Naive thymus-derived CD4-positive, alpha-beta T cell (primary cell): ENCODE data around the gene DNMT1. TPM values are rescaled to one million over a fixed set of nuclear protein-coding genes. Genes with fewer than 3 reads are reported as not detected.

ENCODE experiments used
- ATAC-seq: fragments of 150-1000 bp; cut with Tn5 transposase; 2 replicates; pipeline ENCODE4 v1.10.0; 2021; ENCODE audit warnings: mild to moderate bottlenecking, moderate library complexity
- CTCF ChIA-PET: fragments of 350-600 bp; sonication (Branson Sonifier 250); formaldehyde crosslinking; loops from one replicate; lab custom pipeline; 2021; ENCODE audit warnings: antibody characterized with exemption; lab: Charles Lee
- POLR2A ChIA-PET: fragments of 350-600 bp; sonication (Branson Sonifier 250); formaldehyde crosslinking; loops from one replicate; lab custom pipeline; 2021; ENCODE audit warnings: antibody characterized with exemption, inconsistent platforms; lab: Charles Lee
- DNase-seq, 9 donors: peaks; one replicate each; pipeline versions ENCODE4 v3.0.0 to v3.0.0-alpha.2; 2020 to 2022; ENCODE audit warnings: mixed read lengths in 1 of 9
- H3K27ac ChIP-seq: one replicate; pipeline ENCODE4 v1.7.0; 2013; ENCODE audit warnings: mild to moderate bottlenecking, low read depth, low read length, moderate library complexity
- H3K27me3 ChIP-seq, 2 donors: one replicate each; pipeline ENCODE4 v1.7.0; 2013; ENCODE audit warnings: low read length in 2 of 2, mild to moderate bottlenecking in 2 of 2, moderate library complexity in 2 of 2; ENCODE audit not compliant: control insufficient read depth in 2 of 2, insufficient read depth in 2 of 2
- H3K36me3 ChIP-seq, 3 experiments: 1 replicate in 2 of 3; 2 replicates in 1 of 3; pipeline ENCODE4 v1.7.0; 2013; ENCODE audit warnings: low read length in 3 of 3, mild to moderate bottlenecking in 3 of 3, moderate library complexity in 1 of 3; ENCODE audit not compliant: insufficient read depth in 3 of 3, control insufficient read depth in 2 of 3
- H3K4me1 ChIP-seq, 2 donors: one replicate each; pipeline ENCODE4 v1.7.0; 2013; ENCODE audit warnings: low read length in 2 of 2, mild to moderate bottlenecking in 2 of 2, moderate library complexity in 1 of 2; ENCODE audit not compliant: control insufficient read depth in 2 of 2, insufficient read depth in 2 of 2
- H3K4me3 ChIP-seq: 2 replicates; pipeline ENCODE4 v1.7.0; 2013; ENCODE audit warnings: mild to moderate bottlenecking, low read length
- H3K9me3 ChIP-seq, 3 experiments: 1 replicate in 2 of 3; 2 replicates in 1 of 3; pipeline ENCODE4 v1.7.0; 2013; ENCODE audit warnings: low read length in 3 of 3; ENCODE audit not compliant: control insufficient read depth in 2 of 3
- H3K27ac Mint-ChIP-seq, 9 donors: one replicate each; pipeline ENCODE4 v1.8.0; 2020 to 2022; ENCODE audit warnings: mixed read lengths in 9 of 9, mild to moderate bottlenecking in 8 of 9, moderate library complexity in 5 of 9, inconsistent platforms in 2 of 9
- H3K27me3 Mint-ChIP-seq, 5 donors: one replicate each; pipeline ENCODE4 v1.8.0; 2021 to 2022; ENCODE audit warnings: mixed read lengths in 5 of 5, mild to moderate bottlenecking in 1 of 5
- H3K36me3 Mint-ChIP-seq, 5 donors: one replicate each; pipeline ENCODE4 v1.8.0; 2020 to 2022; ENCODE audit warnings: mixed read lengths in 5 of 5, mild to moderate bottlenecking in 3 of 5, inconsistent platforms in 1 of 5
- H3K4me1 Mint-ChIP-seq, 7 donors: one replicate each; pipeline ENCODE4 v1.8.0; 2020 to 2022; ENCODE audit warnings: mixed read lengths in 7 of 7, mild to moderate bottlenecking in 3 of 7, inconsistent platforms in 1 of 7
- H3K4me3 Mint-ChIP-seq, 10 donors: one replicate each; pipeline ENCODE4 v1.8.0; 2020 to 2022; ENCODE audit warnings: mild to moderate bottlenecking in 10 of 10, mixed read lengths in 10 of 10, moderate library complexity in 6 of 10, inconsistent platforms in 2 of 10
- H3K9me3 Mint-ChIP-seq, 11 donors: one replicate each; pipeline ENCODE4 v1.8.0; 2020 to 2022; ENCODE audit warnings: mixed read lengths in 11 of 11, mild to moderate bottlenecking in 4 of 11, inconsistent platforms in 1 of 11, moderate library complexity in 1 of 11
- intact Hi-C, 2 donors: fragments of 100-400 bp; cut with micrococcal nuclease; formaldehyde crosslinking; loops; one replicate each; pipeline ENCODE4 v1.15.1; 2023
- polyA plus RNA-seq, 2 donors: library from polyadenylated mRNA; unstranded; fragments of 300-500 nt; fragmentation: Illumina TruSeq; gene quantifications; one replicate each; pipeline ENCODE4 v1.2.3, GENCODE V29; 2021
- total RNA-seq, 6 experiments: library from RNA in 5 of 6; stranded (reverse) in 5 of 6; gene quantifications; 1 replicate in 5 of 6; 2 replicates in 1 of 6; pipeline ENCODE4 v1.2.3 and lab custom pipeline; 2021 to 2026

DNMT1 gene
- total and polyA plus RNA-seq, 7 experiments from 2014 or later = 113 to 334 (median 187) TPM

- H3K4me3 ChIP-seq = peak overlapping the region; percentile 16
- peak overlapping the region; percentile 43 to 94 (median 84) for H3K4me3 Mint-ChIP-seq
- H3K27ac Mint-ChIP-seq = peak overlapping the region; percentile 96 to 100 (median 99)
- no peaks in the 10 kb centered on the region for H3K27me3 ChIP-seq
- POLR2A ChIA-PET = interaction anchor here (0.7 to 3.4 kb wide), 12 partner anchors 9 to 94 kb away, joined by 3 to 34 read pairs (median 5); partner anchors contain the start of genes EIF3G and PPAN
- no peak for DNase-seq
- peaks cover 20 to 80% (median 33%) of the 10 kb centered on the region in 3 experiments for H3K36me3 ChIP-seq
- no peak for ATAC-seq
- peak overlapping the region; percentile 82 for H3K27ac ChIP-seq
- H3K27me3 Mint-ChIP-seq = no peaks in the 10 kb centered on the region
- peaks cover 41 to 49% of the 10 kb centered on the region in 2 donors for H3K4me1 ChIP-seq
- peaks cover 11 to 60% (median 26%) of the 10 kb centered on the region in 5 donors for H3K36me3 Mint-ChIP-seq
- CTCF ChIA-PET = interaction anchor here (1.5 to 2.9 kb wide), 7 partner anchors 9 to 210 kb away, joined by 5 to 18 read pairs (median 10); partner anchors contain the start of genes ANGPTL6 and ICAM1
- no peaks in the 10 kb centered on the region for H3K9me3 Mint-ChIP-seq
- no peaks in the 10 kb centered on the region for H3K9me3 ChIP-seq
- H3K4me1 Mint-ChIP-seq = peaks cover 8 to 58% (median 42%) of the 10 kb centered on the region in 7 donors
- intact Hi-C loops = loop anchor here in 1 of 2 donors (1.0 to 2.0 kb wide), 7 partner anchors 23 to 108 kb away; partner anchors contain the start of genes DNMT1, EIF3G, PPAN and SHFL
Measured at GRCh38 chr19:10141973-10142372, 52.8 kb downstream of the DNMT1 start.

DNA sequence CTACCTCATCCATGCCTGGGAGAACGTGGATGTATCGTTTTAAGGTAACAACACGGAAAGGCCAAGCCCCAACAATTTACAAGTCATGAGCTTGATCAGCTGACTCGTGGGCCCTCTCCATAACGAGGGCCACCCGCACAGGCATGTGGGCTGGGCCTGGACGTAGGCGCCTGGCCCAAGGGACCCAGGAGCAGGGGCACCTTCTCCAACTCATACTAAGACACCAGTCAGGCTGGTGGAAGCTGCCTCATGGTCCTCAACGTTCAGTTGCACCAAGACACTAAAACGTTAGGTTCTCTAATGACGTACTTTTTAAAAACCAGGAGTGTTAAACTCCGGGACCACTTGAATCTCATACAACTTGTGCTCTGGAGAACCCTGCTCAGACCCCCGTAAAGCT lies 53.3 kb downstream of the DNMT1 start:
- H3K4me1 Mint-ChIP-seq = peaks cover 10 to 57% (median 40%) of the 10 kb centered on the region in 7 donors
- peak overlapping the region in 8 of 10 donors; percentile 23 to 90 (median 60) for H3K4me3 Mint-ChIP-seq
- peaks cover 12 to 59% (median 24%) of the 10 kb centered on the region in 5 donors for H3K36me3 Mint-ChIP-seq
- ChIA-PET CTCF (interaction anchor here (1.3 to 2.9 kb wide), 6 partner anchors 9 to 210 kb away, joined by 3 to 18 read pairs (median 8); partner anchors contain the start of genes ANGPTL6 and PPAN), POLR2A (interaction anchor here (0.6 to 3.4 kb wide), 8 partner anchors 11 to 78 kb away, joined by 3 to 34 read pairs (median 6); partner anchors contain the start of genes EIF3G and PPAN)
- Histone ChIP-seq H3K36me3 (peaks cover 15 to 80% (median 36%) of the 10 kb centered on the region in 3 experiments), H3K27me3 (no peaks in the 10 kb centered on the region), H3K4me3 (peak overlapping the region; percentile 16), H3K27ac (peak overlapping the region; percentile 82), H3K9me3 (no peaks in the 10 kb centered on the region), H3K4me1 (peaks cover 41 to 49% of the 10 kb centered on the region in 2 donors)
- H3K9me3 Mint-ChIP-seq = no peaks in the 10 kb centered on the region
- DNase-seq (no peak), ATAC-seq (no peak)
- H3K27me3 Mint-ChIP-seq = no peaks in the 10 kb centered on the region
- H3K27ac Mint-ChIP-seq = peak overlapping the region; percentile 62 to 100 (median 99)
- intact Hi-C loops = no loop called here

DNA sequence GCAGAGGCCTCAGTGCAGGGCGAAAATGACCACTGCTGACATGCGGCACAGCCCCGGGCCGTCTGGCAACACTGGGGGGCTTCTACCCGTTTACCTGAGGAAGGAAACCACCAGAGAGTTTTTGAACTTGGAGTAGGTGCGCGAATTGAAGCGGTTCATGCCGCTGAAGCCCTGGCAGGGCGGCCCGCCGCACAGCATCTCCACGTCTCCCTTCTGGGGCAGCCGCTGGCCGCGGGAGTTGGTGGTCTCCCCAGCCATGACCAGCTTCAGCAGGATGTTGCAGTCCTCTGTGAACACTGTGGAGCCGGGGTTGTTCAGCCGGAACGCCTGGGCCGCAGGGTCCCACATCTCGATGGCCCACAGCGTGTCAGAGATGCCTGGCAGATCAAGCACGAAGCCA lies 54.8 kb downstream of the DNMT1 start:
- DNase-seq = no peak
- H3K4me3 Mint-ChIP-seq = no peak overlapping the region
- no peaks in the 10 kb centered on the region for H3K27me3 ChIP-seq
- no peaks in the 10 kb centered on the region for H3K27me3 Mint-ChIP-seq
- intact Hi-C loops = no loop called here
- peaks cover 9 to 53% (median 31%) of the 10 kb centered on the region in 7 donors for H3K4me1 Mint-ChIP-seq
- H3K36me3 Mint-ChIP-seq = peaks cover 8 to 44% (median 14%) of the 10 kb centered on the region in 5 donors
- ChIA-PET CTCF (interaction anchor here (0.9 to 1.3 kb wide), 2 partner anchors 34 to 43 kb away, joined by 3 read pairs; partner anchors contain the start of gene PPAN), POLR2A (no interaction called here)
- ATAC-seq = no peak
- H3K36me3 ChIP-seq = peaks cover 13 to 80% (median 43%) of the 10 kb centered on the region in 3 experiments
- no peaks in the 10 kb centered on the region for H3K9me3 Mint-ChIP-seq
- H3K9me3 ChIP-seq = no peaks in the 10 kb centered on the region
- H3K4me3 ChIP-seq = no peak overlapping the region
- peak overlapping the region in 7 of 9 donors; percentile 14 to 100 (median 84) for H3K27ac Mint-ChIP-seq
- peaks cover 39 to 43% of the 10 kb centered on the region in 2 donors for H3K4me1 ChIP-seq
- no peak overlapping the region for H3K27ac ChIP-seq

GRCh38 chr19:10138879-10139795 lies 55.6 kb downstream of the DNMT1 start:
- Histone ChIP-seq H3K36me3 (peaks cover 13 to 83% (median 43%) of the 10 kb centered on the region in 3 experiments), H3K9me3 (no peaks in the 10 kb centered on the region), H3K27me3 (no peaks in the 10 kb centered on the region), H3K4me1 (peaks cover 31 to 35% of the 10 kb centered on the region in 2 donors), H3K27ac (peak overlapping the region; percentile 43), H3K4me3 (no peak overlapping the region)
- intact Hi-C loops = no loop called here
- ChIA-PET POLR2A (interaction anchor here (0.6 to 0.9 kb wide), 2 partner anchors 10 to 15 kb away, joined by 3 read pairs; no protein-coding TSS in a partner anchor), CTCF (interaction anchor here (0.6 to 1.2 kb wide), 3 partner anchors 28 to 197 kb away, joined by 3 to 6 read pairs (median 3); partner anchors contain the start of gene P2RY11)
- H3K4me1 Mint-ChIP-seq = peaks cover 9 to 48% (median 27%) of the 10 kb centered on the region in 7 donors
- no peaks in the 10 kb centered on the region for H3K9me3 Mint-ChIP-seq
- DNase-seq (no peak), ATAC-seq (no peak)
- peaks cover 8 to 43% (median 14%) of the 10 kb centered on the region in 5 donors for H3K36me3 Mint-ChIP-seq
- H3K27ac Mint-ChIP-seq = peak overlapping the region in 7 of 9 donors; percentile 32 to 100 (median 65)
- no peak overlapping the region for H3K4me3 Mint-ChIP-seq
- no peaks in the 10 kb centered on the region for H3K27me3 Mint-ChIP-seq

DNA sequence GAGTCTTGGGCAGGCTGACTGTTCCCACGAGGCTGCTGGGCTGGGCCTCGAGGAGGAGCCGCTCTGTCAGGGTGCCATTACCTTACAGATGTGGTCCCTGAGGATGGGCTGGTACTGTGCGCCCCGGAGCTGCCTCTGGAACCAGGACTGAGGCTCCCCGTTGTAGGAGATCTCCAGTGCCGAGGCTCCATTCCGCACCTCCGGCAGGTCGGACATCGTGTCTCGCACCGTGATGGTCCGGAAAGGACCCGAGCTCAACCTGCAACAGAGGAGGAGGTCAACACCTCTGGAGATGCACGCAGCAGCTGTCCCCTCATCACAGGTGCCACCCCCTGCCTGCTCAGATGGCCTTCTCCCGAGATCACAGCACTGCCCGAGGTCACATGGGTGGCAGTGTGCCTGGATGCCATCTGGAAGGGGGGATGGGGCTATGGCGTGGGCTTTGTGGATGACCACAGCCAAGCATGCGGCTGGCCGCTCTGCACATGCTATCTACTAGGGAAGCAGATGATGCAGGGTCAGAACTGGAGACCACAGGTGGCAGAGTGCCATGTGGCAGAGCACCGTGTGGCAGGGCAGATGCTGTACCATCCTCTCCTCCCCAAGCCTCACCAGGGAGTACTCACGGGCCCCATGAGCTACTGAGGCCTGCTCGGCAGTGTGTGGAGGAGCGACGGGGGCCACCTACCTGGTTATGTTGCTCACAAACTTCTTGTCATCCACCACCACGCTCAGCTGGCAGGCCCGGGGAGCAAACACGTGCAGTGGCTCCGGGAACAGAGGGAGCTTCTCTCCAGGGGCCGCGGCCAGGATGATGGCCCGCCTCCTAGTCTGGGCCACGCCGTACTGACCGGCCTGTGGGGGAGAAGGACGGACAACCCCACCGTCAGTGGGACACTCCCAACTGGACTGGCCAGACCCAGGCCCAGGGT lies 56.7 kb downstream of the DNMT1 start:
- Histone ChIP-seq H3K4me3 (no peak overlapping the region), H3K36me3 (peaks cover 20 to 94% (median 50%) of the 10 kb centered on the region in 3 experiments), H3K27me3 (no peaks in the 10 kb centered on the region), H3K9me3 (no peaks in the 10 kb centered on the region), H3K4me1 (peaks cover 19 to 24% of the 10 kb centered on the region in 2 donors), H3K27ac (peak overlapping the region; percentile 19)
- peak overlapping the region in 3 of 9 donors; percentile 28 to 67 (median 65) for H3K27ac Mint-ChIP-seq
- POLR2A ChIA-PET = interaction anchor here (0.6 to 0.8 kb wide), 2 partner anchors 46 to 199 kb away, joined by 3 to 8 read pairs; no protein-coding TSS in a partner anchor
- DNase-seq (no peak), ATAC-seq (no peak)
- no peaks in the 10 kb centered on the region for H3K27me3 Mint-ChIP-seq
- H3K36me3 Mint-ChIP-seq = peaks cover 9 to 49% (median 12%) of the 10 kb centered on the region in 5 donors
- intact Hi-C loops = no loop called here
- H3K4me3 Mint-ChIP-seq = no peak overlapping the region
- H3K9me3 Mint-ChIP-seq = no peaks in the 10 kb centered on the region
- H3K4me1 Mint-ChIP-seq = peaks cover 7 to 38% (median 19%) of the 10 kb centered on the region in 7 donors
- CTCF ChIA-PET = interaction anchor here (1.2 kb wide), 2 partner anchors 20 to 27 kb away, joined by 3 to 5 read pairs; partner anchors contain the start of gene P2RY11
